Panc1 (cell line): Measurements from ENCODE around the gene PTBP3. TPM values are rescaled to one million over a fixed set of nuclear protein-coding genes. Genes with fewer than 3 reads are reported as not detected.

Experiments used
- ATAC-seq: fragments of 200-7000 bp; cut with Tn5 transposase; 2 replicates; pipeline ENCODE4 v1.9.1; 2020; ENCODE audit warnings: mild to moderate bottlenecking, moderate library complexity
- BruUV-seq: library from RNA; stranded (reverse); fragments of 400-500 nt; replicated peaks from 2 replicates; lab custom pipeline; 2021; lab: Mats Ljungman, UMichigan
- CTCF ChIA-PET: fragments of 300-600 bp; sonication (Branson Sonifier 250); formaldehyde crosslinking; loops from one replicate; lab custom pipeline; 2022; ENCODE audit warnings: antibody characterized with exemption; lab: Charles Lee
- POLR2A ChIA-PET: fragments of 300-600 bp; sonication (Branson Sonifier 250); formaldehyde crosslinking; loops from one replicate; lab custom pipeline; 2022; ENCODE audit warnings: antibody characterized with exemption; lab: Charles Lee
- DNase-seq: peaks from one replicate; pipeline ENCODE4 v3.0.0-alpha.2; 2010; ENCODE audit warnings: low read depth, low spot score
- H3K27ac ChIP-seq: 2 replicates; pipeline ENCODE4 v1.5.1; 2011; ENCODE audit warnings: mild to moderate bottlenecking, low read length, inconsistent platforms
- H3K27me3 ChIP-seq: fragments of 200-500 bp; sonication (Bioruptor generic); 2 replicates; pipeline ENCODE4 v1.6.0; 2014; ENCODE audit warnings: low read length, inconsistent platforms; ENCODE audit not compliant: control insufficient read depth, insufficient read depth
- H3K36me3 ChIP-seq: fragments of 200-500 bp; sonication (Bioruptor generic); 2 replicates; pipeline ENCODE4 v1.5.1; 2014; ENCODE audit warnings: inconsistent platforms, mild to moderate bottlenecking, low read length, moderate library complexity; ENCODE audit not compliant: control insufficient read depth, insufficient read depth
- H3K4me1 ChIP-seq: 2 replicates; pipeline ENCODE4 v1.5.1; 2011; ENCODE audit warnings: inconsistent platforms, mild to moderate bottlenecking, low read length, moderate library complexity; ENCODE audit not compliant: control insufficient read depth, insufficient read depth
- H3K4me3 ChIP-seq, 2 experiments: 2 replicates each; pipeline ENCODE4 v1.5.1; 2011 to 2012; ENCODE audit warnings: low read depth in 2 of 2, low read length in 2 of 2, mild to moderate bottlenecking in 2 of 2, inconsistent platforms in 1 of 2, moderate library complexity in 1 of 2
- H3K9me3 ChIP-seq: fragments of 200-500 bp; sonication (Bioruptor generic); 2 replicates; pipeline ENCODE4 v1.5.1; 2014; ENCODE audit warnings: low read depth, mild to moderate bottlenecking, inconsistent platforms, low read length, moderate library complexity; ENCODE audit not compliant: control insufficient read depth, insufficient read depth
- CTCF ChIP-seq: fragments of 450-650 bp; IDR thresholded peaks from 2 replicates; pipeline ENCODE4 v1.5.1; 2017; ENCODE audit warnings: mild to moderate bottlenecking
- POLR2AphosphoS5 ChIP-seq: IDR thresholded peaks from 2 replicates; pipeline ENCODE4 v1.6.1; 2012; ENCODE audit warnings: mild to moderate bottlenecking, low read depth, low read length, moderate library complexity
- REST ChIP-seq, 2 experiments: IDR thresholded peaks; 2 replicates each; pipeline ENCODE4 v1.6.1; 2011 to 2012; ENCODE audit warnings: low read depth in 2 of 2, control low read depth in 1 of 2, low read length in 1 of 2, mild to moderate bottlenecking in 1 of 2, moderate library complexity in 1 of 2; ENCODE audit not compliant: insufficient read depth in 1 of 2
- SIN3A ChIP-seq: IDR thresholded peaks from 2 replicates; pipeline ENCODE4 v1.6.1; 2012; ENCODE audit warnings: low read depth, mild to moderate bottlenecking, low read length, moderate library complexity, borderline replicate concordance; ENCODE audit not compliant: insufficient read depth
- TCF7L2 ChIP-seq: IDR thresholded peaks from 2 replicates; pipeline ENCODE4 v1.6.1; 2011; ENCODE audit warnings: mild to moderate bottlenecking, low read depth, low read length, inconsistent platforms
- in situ Hi-C: cut with HindIII; loops from 2 replicates; pipeline ENCODE4 v1.10.0; 2016; ENCODE audit warnings: low sequenced_read_pairs, low pct_unique_long_range_greater_than_20kb
- intact Hi-C: fragments of 100-400 bp; cut with micrococcal nuclease; formaldehyde crosslinking; loops from one replicate; pipeline ENCODE4 v1.10.0; 2022; ENCODE audit not compliant: unreplicated experiment
- total RNA-seq: library from RNA; stranded (reverse); gene quantifications from one replicate; pipeline ENCODE4 v1.2.1, GENCODE V29; 2021; ENCODE audit not compliant: unreplicated experiment

PTBP3 gene
- total RNA-seq, 1 experiment from 2014 or later, result 82.5 TPM

- Histone ChIP-seq H3K36me3 (peaks cover 3% of the 10 kb centered on the region; the same call in 1 of the 2 replicates), H3K9me3 (no peaks in the 10 kb centered on the region), H3K27me3 (no peaks in the 10 kb centered on the region), H3K4me1 (no peaks in the 10 kb centered on the region; the same call in 1 of the 2 replicates), H3K27ac (no peak overlapping the region), H3K4me3 (no peak overlapping the region)
- intact Hi-C loops, result no loop called here
- TF ChIP-seq SIN3A (no peak), POLR2AphosphoS5 (no peak), REST (IDR thresholded peaks at IDR 0.05; ENCODE audit: insufficient read depth in 1 of 2, low read depth in 2 of 2, low read length in 1 of 2) (no peak), CTCF (no peak)
- BruUV-seq, result no TSS peak
- in situ Hi-C loops, result no loop called here
- ChIA-PET CTCF (no interaction called here), POLR2A (no interaction called here)
- no peak for ATAC-seq
- no peak for DNase-seq
These were observed 84.7 kb downstream of the PTBP3 start for GRCh38 chr9:112248722-112249121.

- CTCF ChIA-PET, result no interaction called here
- no TSS peak for BruUV-seq
- no peak overlapping the region for H3K4me3 ChIP-seq
- ATAC-seq, result no peak
- DNase-seq, result no peak
- TF ChIP-seq REST (IDR thresholded peaks at IDR 0.05; ENCODE audit: insufficient read depth in 1 of 2, low read depth in 2 of 2, low read length in 1 of 2) (no peak), SIN3A (no peak), TCF7L2 (no peak), POLR2AphosphoS5 (no peak), CTCF (no peak)
- in situ Hi-C loops, result no loop called here
- no peaks in the 10 kb centered on the region for H3K9me3 ChIP-seq
- H3K4me1 ChIP-seq, result no peaks in the 10 kb centered on the region; the same call in 1 of the 2 replicates
- no peaks in the 10 kb centered on the region for H3K27me3 ChIP-seq
- intact Hi-C loops, result no loop called here
- no peak overlapping the region for H3K27ac ChIP-seq
- H3K36me3 ChIP-seq, result peaks cover 3% of the 10 kb centered on the region; the same call in 1 of the 2 replicates
- POLR2A ChIA-PET, result no interaction called here
These were observed 86.3 kb downstream of the PTBP3 start for GRCh38 chr9:112247090-112247489.
